CD14-positive monocyte (primary cell): ENCODE results near the gene CLCN2. TPM values are rescaled to one million over a fixed set of nuclear protein-coding genes. Genes with fewer than 3 reads are reported as not detected.

Experiments used
- DNase-seq, 3 donors: peaks; one replicate each; pipeline ENCODE4 v3.0.0-alpha.2; 2011 to 2022
- H2AFZ ChIP-seq: 2 replicates; pipeline ENCODE4 v1.6.0; 2012; ENCODE audit warnings: mild to moderate bottlenecking, low read depth, low read length, inconsistent platforms; ENCODE audit not compliant: insufficient read depth, poor library complexity, severe bottlenecking
- H3K27ac ChIP-seq, 2 donors: 1 replicate in 1 of 2; 2 replicates in 1 of 2; pipeline ENCODE4 v1.5.1; 2012 to 2013; ENCODE audit warnings: low read length in 2 of 2, control low read depth in 1 of 2, inconsistent platforms in 1 of 2, low read depth in 1 of 2, mild to moderate bottlenecking in 1 of 2
- H3K27me3 ChIP-seq, 2 donors: one replicate each; pipeline versions ENCODE4 v1.6.0 to v1.6.1; 2011 to 2013; ENCODE audit warnings: low read length in 2 of 2; ENCODE audit not compliant: control insufficient read depth in 2 of 2, insufficient read depth in 2 of 2
- H3K36me3 ChIP-seq, 2 donors: replicated peaks in 1 of 2; 1 replicate in 1 of 2; 2 replicates in 1 of 2; pipeline versions ENCODE4 v1.5.1 to v1.6.1; 2012 to 2013; ENCODE audit warnings: low read length in 2 of 2, control low read depth in 1 of 2, inconsistent platforms in 1 of 2, mild to moderate bottlenecking in 1 of 2; ENCODE audit not compliant: insufficient read depth in 2 of 2, control insufficient read depth in 1 of 2
- H3K4me1 ChIP-seq, 2 donors: 1 replicate in 1 of 2; 2 replicates in 1 of 2; pipeline versions ENCODE4 v1.5.1 to v1.6.1; 2012 to 2013; ENCODE audit warnings: low read length in 2 of 2, control low read depth in 1 of 2, inconsistent platforms in 1 of 2, mild to moderate bottlenecking in 1 of 2, moderate library complexity in 1 of 2; ENCODE audit not compliant: insufficient read depth in 2 of 2, control insufficient read depth in 1 of 2
- H3K4me2 ChIP-seq: replicated peaks from 2 replicates; pipeline ENCODE3; 2012; ENCODE audit warnings: low read length, moderate library complexity, mild to moderate bottlenecking; ENCODE audit not compliant: poor library complexity, severe bottlenecking; ENCODE audit errors: extremely low read depth
- H3K4me3 ChIP-seq, 3 experiments: fragments of 200-600 bp in 1 of 3; sonication (generic) in 1 of 3; replicated peaks in 1 of 3; 1 replicate in 2 of 3; 2 replicates in 1 of 3; pipeline ENCODE4 v1.5.1; 2011 to 2013; ENCODE audit warnings: low read length in 3 of 3, mild to moderate bottlenecking in 3 of 3, control low read depth in 2 of 3, low read depth in 2 of 3, inconsistent platforms in 1 of 3, moderate library complexity in 1 of 3
- H3K79me2 ChIP-seq: 2 replicates; pipeline ENCODE4 v1.6.0; 2012; ENCODE audit warnings: mild to moderate bottlenecking, control low read depth, inconsistent platforms, low read length, moderate library complexity; ENCODE audit not compliant: insufficient read depth
- H3K9ac ChIP-seq: 2 replicates; pipeline ENCODE4 v1.6.0; 2017; ENCODE audit warnings: low read length, mild to moderate bottlenecking; ENCODE audit not compliant: insufficient read depth, poor library complexity, severe bottlenecking
- H3K9me3 ChIP-seq, 2 donors: replicated peaks in 1 of 2; 1 replicate in 1 of 2; 2 replicates in 1 of 2; pipeline versions ENCODE4 v1.5.1 to v1.6.1; 2012 to 2013; ENCODE audit warnings: low read length in 2 of 2, control low read depth in 1 of 2; ENCODE audit not compliant: control insufficient read depth in 1 of 2, insufficient read depth in 1 of 2
- H4K20me1 ChIP-seq: 2 replicates; pipeline ENCODE4 v1.6.0; 2012; ENCODE audit warnings: mild to moderate bottlenecking, low read length, control low read depth, moderate library complexity; ENCODE audit not compliant: insufficient read depth
- H3K27ac Mint-ChIP-seq, 7 donors: one replicate each; pipeline ENCODE4 v1.8.0; 2020; ENCODE audit warnings: mild to moderate bottlenecking in 7 of 7, mixed read lengths in 7 of 7, moderate library complexity in 6 of 7, inconsistent platforms in 2 of 7
- H3K27me3 Mint-ChIP-seq, 3 donors: one replicate each; pipeline ENCODE4 v1.8.0; 2021 to 2022; ENCODE audit warnings: low read depth in 3 of 3, mild to moderate bottlenecking in 3 of 3, mixed read lengths in 3 of 3, moderate library complexity in 3 of 3, inconsistent platforms in 1 of 3
- H3K36me3 Mint-ChIP-seq, 2 donors: one replicate each; pipeline ENCODE4 v1.8.0; 2020; ENCODE audit warnings: mixed read lengths in 2 of 2, inconsistent platforms in 1 of 2, mild to moderate bottlenecking in 1 of 2
- H3K4me1 Mint-ChIP-seq: one replicate; pipeline ENCODE4 v1.8.0; 2020; ENCODE audit warnings: mild to moderate bottlenecking, mixed read lengths
- H3K4me3 Mint-ChIP-seq, 2 donors: one replicate each; pipeline ENCODE4 v1.8.0; 2020; ENCODE audit warnings: mild to moderate bottlenecking in 2 of 2, mixed read lengths in 2 of 2, moderate library complexity in 1 of 2
- H3K9me3 Mint-ChIP-seq, 7 donors: one replicate each; pipeline ENCODE4 v1.8.0; 2020 to 2022; ENCODE audit warnings: mixed read lengths in 7 of 7, mild to moderate bottlenecking in 6 of 7, moderate library complexity in 6 of 7, inconsistent platforms in 2 of 7
- CTCF ChIP-seq: fragments of 200-600 bp; IDR thresholded peaks from one replicate; pipeline ENCODE4 v1.8.0; 2022; ENCODE audit warnings: antibody characterized with exemption, mild to moderate bottlenecking
- WGBS: methylation state at CpG from one replicate; pipeline ENCODE4 v1.1.5; 2013; ENCODE audit warnings: missing lambda C conversion rate; ENCODE audit not compliant: insufficient coverage; 5-methylcytosine and 5-hydroxymethylcytosine counted together
- intact Hi-C, 2 donors: fragments of 100-400 bp; cut with micrococcal nuclease; formaldehyde crosslinking; loops; one replicate each; pipeline versions ENCODE4 v1.15.0 to v1.15.1; 2023
- polyA plus RNA-seq, 3 donors: library from polyadenylated mRNA; depleted of rRNA in 1 of 3; unstranded in 2 of 3; stranded (reverse) in 1 of 3; fragments of 300-500 nt in 2 of 3; fragments of >200 nt in 1 of 3; fragmentation: Illumina TruSeq in 2 of 3; gene quantifications; 1 replicate in 2 of 3; 2 replicates in 1 of 3; pipeline ENCODE4 v1.2.3, GENCODE V29; 2012 to 2021

CLCN2 gene
- polyA plus RNA-seq, 3 donors: 0.16 to 2.7 TPM; not detected in 1

GRCh38 chr3:184372911-184373310, 11.5 kb upstream of the CLCN2 start:
- TF ChIP-seq CTCF: no peak
- H3K36me3 Mint-ChIP-seq: peaks cover 14 to 18% of the 10 kb centered on the region in 2 donors
- WGBS: 71% methylated on average over 1 of the region's 5 CpGs
- H3K9me3 Mint-ChIP-seq: peaks cover 0 to 2% (median 0%) of the 10 kb centered on the region in 7 donors
- H4K20me1 ChIP-seq: no peaks in the 10 kb centered on the region
- no peaks in the 10 kb centered on the region for H3K79me2 ChIP-seq
- intact Hi-C loops: loop anchor here (10.0 kb wide), 2 partner anchors 402 to 422 kb away; no protein-coding TSS in a partner anchor
- H3K9ac ChIP-seq: no peak overlapping the region
- peaks cover 26 to 53% (median 41%) of the 10 kb centered on the region in 3 donors for H3K27me3 Mint-ChIP-seq
- H3K4me1 Mint-ChIP-seq: peaks cover 4% of the 10 kb centered on the region
- no peak overlapping the region for H2AFZ ChIP-seq
- H3K4me1 ChIP-seq: peaks cover 0 to 6% of the 10 kb centered on the region in 2 donors
- H3K27me3 ChIP-seq: peaks cover under 1 to 26% of the 10 kb centered on the region in 2 donors
- H3K36me3 ChIP-seq: peaks cover 9 to 19% of the 10 kb centered on the region in 2 donors
- H3K27ac ChIP-seq: no peak overlapping the region
- H3K9me3 ChIP-seq: no peaks in the 10 kb centered on the region
- DNase-seq: no peak
- no peak overlapping the region for H3K4me3 ChIP-seq
- H3K4me3 Mint-ChIP-seq: no peak overlapping the region
- H3K4me2 ChIP-seq: no peak overlapping the region
- no peak overlapping the region for H3K27ac Mint-ChIP-seq

GRCh38 chr3:184372296-184372821, 11.0 kb upstream of the CLCN2 start:
- H3K4me1 ChIP-seq: peaks cover 0 to 6% of the 10 kb centered on the region in 2 donors
- Mint-ChIP-seq H3K4me1 (peaks cover 4% of the 10 kb centered on the region), H3K36me3 (peaks cover 19 to 22% of the 10 kb centered on the region in 2 donors), H3K27me3 (peaks cover 23 to 47% (median 36%) of the 10 kb centered on the region in 3 donors), H3K27ac (no peak overlapping the region), H3K4me3 (no peak overlapping the region), H3K9me3 (peaks cover 0 to 2% (median 0%) of the 10 kb centered on the region in 7 donors)
- no peak overlapping the region for H3K4me3 ChIP-seq
- H3K27ac ChIP-seq: no peak overlapping the region
- no peaks in the 10 kb centered on the region for H3K79me2 ChIP-seq
- no peak overlapping the region for H3K9ac ChIP-seq
- no peaks in the 10 kb centered on the region for H3K9me3 ChIP-seq
- no peaks in the 10 kb centered on the region for H4K20me1 ChIP-seq
- 74% methylated on average over 8 of the region's 8 CpGs for WGBS
- H3K36me3 ChIP-seq: peaks cover 12 to 25% of the 10 kb centered on the region in 2 donors
- H3K4me2 ChIP-seq: no peak overlapping the region
- TF ChIP-seq CTCF: no peak
- no peak for DNase-seq
- H3K27me3 ChIP-seq: peaks cover 0 to 21% of the 10 kb centered on the region in 2 donors
- H2AFZ ChIP-seq: no peak overlapping the region
- intact Hi-C loops: loop anchor here (10.0 kb wide), 2 partner anchors 402 to 422 kb away; no protein-coding TSS in a partner anchor
